Skeletal muscle cell (primary cell): Measurements from ENCODE around the gene ACADS.

ENCODE experiments used
- DNase-seq: peaks from one replicate; pipeline ENCODE4 v3.0.0-alpha.2; 2010; ENCODE audit warnings: low read depth
- H3K4me3 ChIP-seq: 2 replicates; pipeline ENCODE4 v1.5.1; 2011; ENCODE audit warnings: low read depth, mild to moderate bottlenecking, control low read depth, low read length, moderate library complexity

The ACADS gene

GRCh38 chr12:120725659-120726509, at the start of gene ACADS:
Gene ACADS, plus strand, starts transcription at chr12:120725826. Its CDS starts 60 bp downstream, at chr12:120725886.
- DNase-seq = peak; percentile 30
- H3K4me3 ChIP-seq = peak within 1 kb of the TSS; percentile 69

- H3K4me3 ChIP-seq = no peak overlapping the region
- DNase-seq = no peak
Observed at GRCh38 chr12:120677765-120678473, 47.7 kb upstream of the ACADS start.

GRCh38 chr12:120678572-120678971, 47.1 kb upstream of the ACADS start:
- no peak overlapping the region for H3K4me3 ChIP-seq
- no peak for DNase-seq

- H3K4me3 ChIP-seq = no peak overlapping the region
Observed at GRCh38 chr12:120680165-120680738, 45.4 kb upstream of the ACADS start.

GRCh38 chr12:120684523-120684932, 41.1 kb upstream of the ACADS start:
- peak; percentile 27 for DNase-seq
- no peak overlapping the region for H3K4me3 ChIP-seq

More at GRCh38 chr12:120680165-120680738, 45.4 kb upstream of the ACADS start:
- DNase-seq = no peak

GRCh38 chr12:120685522-120685921, 40.1 kb upstream of the ACADS start:
- no peak overlapping the region for H3K4me3 ChIP-seq
- DNase-seq = no peak

GRCh38 chr12:120686151-120686689, 39.4 kb upstream of the ACADS start:
- peak overlapping the region; percentile 92 for H3K4me3 ChIP-seq
- peak; percentile 88 for DNase-seq

- DNase-seq = peak; percentile 89
- peak within 1 kb of the TSS; percentile 92 for H3K4me3 ChIP-seq
Observed at GRCh38 chr12:120686690-120687577, 38.7 kb upstream of the ACADS start, which contains the start of gene MLEC. Gene MLEC, plus strand, starts transcription at chr12:120687149. Its CDS starts 148 bp downstream, at chr12:120687297.

- H3K4me3 ChIP-seq = peak overlapping the region; percentile 92
- no peak for DNase-seq
Observed at GRCh38 chr12:120687578-120688289, 37.9 kb upstream of the ACADS start.

- no peak for DNase-seq
- H3K4me3 ChIP-seq = peak overlapping the region; percentile 92
Observed at GRCh38 chr12:120688527-120689071, 37.0 kb upstream of the ACADS start.

GRCh38 chr12:120689397-120690082, 36.1 kb upstream of the ACADS start:
- peak overlapping the region; percentile 92 for H3K4me3 ChIP-seq
- no peak for DNase-seq

- no peak overlapping the region for H3K4me3 ChIP-seq
- DNase-seq = no peak
Observed at GRCh38 chr12:120690083-120690450, 35.6 kb upstream of the ACADS start.

GRCh38 chr12:120690978-120691377, 34.6 kb upstream of the ACADS start:
- DNase-seq = no peak
- H3K4me3 ChIP-seq = no peak overlapping the region

- H3K4me3 ChIP-seq = no peak overlapping the region
- DNase-seq = no peak
Observed at GRCh38 chr12:120692524-120693033, 33.0 kb upstream of the ACADS start.

- H3K4me3 ChIP-seq = no peak overlapping the region
- DNase-seq = no peak
Observed at GRCh38 chr12:120693848-120694247, 31.8 kb upstream of the ACADS start.

GRCh38 chr12:120696626-120697025, 29.0 kb upstream of the ACADS start:
- H3K4me3 ChIP-seq = no peak overlapping the region
- DNase-seq = no peak

- DNase-seq = no peak
Observed at GRCh38 chr12:120697344-120697743, 28.3 kb upstream of the ACADS start.

More at GRCh38 chr12:120697344-120697743, 28.3 kb upstream of the ACADS start:
- H3K4me3 ChIP-seq = no peak overlapping the region
